ENCODE data around the gene SYNGR1.
A peak's percentile ranks its signal among the peaks of the same experiment; 100 is the strongest.
"Not testable (repeated sequence)": the region's sequence is repeated elsewhere in the genome, so short reads cannot be mapped to it uniquely, and the experiment has no call there.

SYNGR1 gene

DNA sequence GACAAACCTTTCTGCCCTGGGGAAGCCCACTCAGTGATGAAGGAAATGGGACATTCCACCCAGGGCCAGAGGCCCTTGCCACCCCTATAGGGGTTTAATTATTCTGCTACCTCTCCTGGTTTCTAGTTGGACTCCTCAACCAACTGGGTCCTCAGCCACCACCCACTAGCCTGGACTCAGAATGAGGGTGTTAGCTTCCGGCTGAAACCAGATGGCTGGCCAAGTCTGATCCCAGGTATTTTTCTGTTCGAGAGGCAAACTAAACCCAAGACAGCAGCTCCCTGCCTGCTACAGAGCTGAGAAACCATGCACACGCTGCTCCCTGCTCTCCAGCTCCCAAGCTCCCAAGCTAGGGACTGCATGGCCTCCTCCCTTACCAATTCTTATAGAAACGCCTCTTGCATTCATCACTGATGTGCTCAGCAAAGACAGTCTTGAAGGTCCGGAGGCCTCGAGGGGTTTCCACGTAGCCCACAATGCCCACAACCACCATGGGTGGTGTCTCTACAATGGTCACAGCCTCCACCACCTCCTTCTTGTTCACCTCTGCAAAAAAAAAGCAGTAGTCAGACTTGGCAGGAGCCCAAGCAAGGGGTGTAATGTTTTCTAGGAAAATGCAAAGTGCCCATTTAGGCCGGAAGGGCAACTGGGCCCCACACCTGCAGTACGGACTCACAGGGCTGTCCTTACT lies 32.6 kb upstream of the SYNGR1 start:
- no peak for DNase-seq

DNA sequence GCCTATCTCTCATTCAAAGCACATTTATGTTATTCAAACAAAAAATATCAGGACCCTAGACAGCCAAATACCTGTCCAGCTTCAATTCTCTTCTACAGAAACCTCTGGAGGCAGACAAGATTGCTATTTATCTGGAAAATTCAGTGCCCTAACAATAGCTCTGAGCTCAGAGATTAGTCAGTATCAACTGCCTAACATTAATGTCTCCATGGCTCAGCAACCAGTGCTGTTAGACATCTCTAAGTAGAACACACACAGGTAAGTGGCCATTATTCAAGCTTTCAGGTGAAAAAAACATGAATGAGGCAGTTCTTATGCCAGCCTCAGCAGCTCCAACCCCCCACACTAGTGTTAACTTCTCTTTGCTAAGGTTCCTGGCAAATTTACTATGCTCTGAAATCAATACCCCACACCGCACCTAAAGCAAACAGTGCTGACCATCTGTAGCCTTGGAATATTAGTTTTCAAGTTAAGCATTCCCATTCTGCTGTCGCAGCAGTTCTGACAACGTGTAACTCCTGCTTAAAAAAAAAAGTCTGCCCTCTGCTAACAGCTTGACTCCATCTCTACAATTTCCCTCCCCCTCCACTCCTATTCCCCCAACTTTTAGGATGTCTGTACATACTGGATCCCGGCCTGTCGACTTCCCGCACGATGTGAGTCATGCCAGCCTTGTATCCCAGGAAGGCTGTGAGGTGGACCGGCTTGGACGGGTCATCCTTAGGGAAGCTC lies 31.9 kb upstream of the SYNGR1 start:
- no peak for DNase-seq

DNA sequence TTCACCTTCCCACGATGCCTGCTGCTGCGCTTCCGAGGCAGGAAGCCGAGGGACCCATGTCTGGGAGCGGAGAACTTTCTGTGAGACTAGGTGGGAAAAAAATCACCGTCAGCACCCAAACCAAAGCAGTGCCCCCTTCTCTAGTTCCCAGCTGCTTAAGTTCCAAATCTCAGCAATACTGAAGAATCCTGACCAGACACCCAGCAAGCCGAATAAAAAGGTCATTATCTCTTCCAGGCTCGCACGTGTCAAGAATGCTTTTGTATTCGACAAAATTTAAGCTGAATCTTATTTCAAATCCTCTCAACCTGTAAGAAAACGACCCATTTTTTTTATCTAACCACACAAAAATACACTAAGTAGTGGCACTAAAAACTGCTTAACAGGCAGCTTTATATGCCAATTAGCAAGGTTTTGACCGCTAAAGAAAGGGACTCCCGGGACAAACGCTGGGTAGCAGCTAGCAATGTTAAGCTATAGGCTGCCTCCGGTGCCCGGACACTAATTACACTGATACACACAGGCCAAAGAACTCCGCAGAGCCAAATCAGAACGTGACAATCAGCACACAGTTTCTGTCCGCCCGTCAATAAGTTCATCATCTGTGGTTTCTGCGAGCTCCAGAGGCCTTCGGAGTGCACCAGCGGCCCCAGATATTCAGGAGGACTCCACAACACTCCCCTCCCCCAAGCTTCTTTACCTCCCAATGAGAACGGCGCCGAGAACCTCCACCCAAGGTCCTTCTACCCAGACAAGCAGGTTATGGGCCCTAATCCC lies 31.1 kb upstream of the SYNGR1 start:
- no peak for DNase-seq

DNA sequence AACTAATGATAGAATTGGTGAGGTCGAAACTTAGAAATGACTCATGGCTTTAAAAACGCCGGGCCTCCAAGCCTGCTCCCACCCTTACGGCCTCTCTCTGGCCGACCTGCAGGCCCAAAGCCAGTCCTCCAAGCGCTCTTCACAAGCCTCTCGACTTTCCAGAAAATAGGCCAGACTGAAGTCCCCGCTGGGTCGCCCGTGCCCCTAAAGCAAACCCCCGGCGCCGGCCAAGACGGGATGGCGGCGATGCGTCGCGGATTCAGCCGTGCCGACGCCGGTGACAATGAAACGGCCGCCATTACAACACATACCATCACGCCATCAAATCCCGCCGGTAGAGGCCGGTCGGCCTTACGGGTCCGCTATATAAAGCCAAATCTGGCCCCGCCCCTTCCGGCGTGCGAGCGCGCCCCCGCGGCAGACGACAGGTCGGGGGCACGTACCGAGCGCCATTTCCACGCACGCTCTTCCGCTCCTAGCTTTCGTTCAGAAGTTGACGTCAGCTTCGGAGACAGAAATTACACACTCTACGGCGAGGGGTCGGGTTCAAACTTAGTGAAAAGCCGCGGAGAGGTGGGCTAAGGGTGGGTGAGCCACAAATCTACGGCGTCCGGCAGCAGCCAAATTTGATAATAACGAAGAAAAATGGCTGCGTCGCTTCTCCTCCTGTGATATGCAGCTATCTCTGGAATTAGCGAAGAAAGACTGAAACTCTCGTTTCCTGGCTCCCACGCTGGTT lies 30.3 kb upstream of the SYNGR1 start, which contains the start of gene RPL3:
TSS of gene RPL3 (minus strand) at position 340 of the 739 bp plus-strand sequence. CDS start at position 314, 26 bp downstream.
- DNase-seq, result peak; percentile 98

DNA sequence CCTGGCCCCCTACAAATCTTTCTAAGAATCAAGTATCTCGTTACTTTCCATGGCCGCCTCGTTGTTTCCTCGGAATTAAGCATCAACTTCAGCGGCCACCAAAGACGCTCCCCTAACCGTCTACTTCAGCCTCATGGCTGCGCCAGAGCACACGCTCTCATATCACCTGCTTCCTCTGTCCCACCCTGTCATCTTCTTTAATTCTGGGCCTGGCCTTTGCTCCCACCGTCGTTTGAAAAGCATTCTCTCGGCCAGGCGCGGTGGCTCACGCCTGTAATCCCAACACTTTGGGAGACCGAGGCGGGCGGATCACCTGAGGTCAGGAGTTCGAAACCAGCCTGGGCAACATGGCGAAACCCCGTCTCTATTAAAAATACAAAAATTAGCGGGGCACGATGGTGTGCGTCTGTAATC lies 29.2 kb upstream of the SYNGR1 start:
- DNase-seq, result not testable (repeated sequence)

DNA sequence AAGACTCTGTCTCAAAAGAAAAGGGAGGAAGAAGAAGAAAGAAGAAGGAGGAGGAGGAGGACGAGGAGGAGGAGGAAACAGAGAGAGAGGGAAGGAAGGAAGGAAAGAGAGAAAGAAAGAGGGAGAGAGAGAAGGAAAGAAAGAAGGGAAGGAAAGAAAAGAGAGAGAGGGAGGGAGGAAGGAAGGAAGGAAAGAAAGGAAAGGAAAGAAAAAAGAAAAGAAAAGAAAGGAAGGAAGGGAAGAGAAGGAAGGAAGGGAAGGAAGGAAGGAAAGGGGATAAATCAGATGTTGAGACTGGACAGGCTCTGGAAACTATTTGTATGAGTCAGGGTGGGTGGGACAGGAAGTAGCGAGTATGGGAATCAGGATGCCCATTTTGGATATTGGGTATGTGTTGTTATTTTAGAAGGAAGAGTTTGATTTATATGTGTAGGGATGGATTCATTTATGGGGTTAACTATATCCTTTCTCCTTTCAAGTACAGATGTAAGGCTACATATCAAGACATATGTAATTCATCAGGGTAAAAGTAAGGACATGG lies 24.3 kb upstream of the SYNGR1 start:
- DNase-seq, result no peak

DNA sequence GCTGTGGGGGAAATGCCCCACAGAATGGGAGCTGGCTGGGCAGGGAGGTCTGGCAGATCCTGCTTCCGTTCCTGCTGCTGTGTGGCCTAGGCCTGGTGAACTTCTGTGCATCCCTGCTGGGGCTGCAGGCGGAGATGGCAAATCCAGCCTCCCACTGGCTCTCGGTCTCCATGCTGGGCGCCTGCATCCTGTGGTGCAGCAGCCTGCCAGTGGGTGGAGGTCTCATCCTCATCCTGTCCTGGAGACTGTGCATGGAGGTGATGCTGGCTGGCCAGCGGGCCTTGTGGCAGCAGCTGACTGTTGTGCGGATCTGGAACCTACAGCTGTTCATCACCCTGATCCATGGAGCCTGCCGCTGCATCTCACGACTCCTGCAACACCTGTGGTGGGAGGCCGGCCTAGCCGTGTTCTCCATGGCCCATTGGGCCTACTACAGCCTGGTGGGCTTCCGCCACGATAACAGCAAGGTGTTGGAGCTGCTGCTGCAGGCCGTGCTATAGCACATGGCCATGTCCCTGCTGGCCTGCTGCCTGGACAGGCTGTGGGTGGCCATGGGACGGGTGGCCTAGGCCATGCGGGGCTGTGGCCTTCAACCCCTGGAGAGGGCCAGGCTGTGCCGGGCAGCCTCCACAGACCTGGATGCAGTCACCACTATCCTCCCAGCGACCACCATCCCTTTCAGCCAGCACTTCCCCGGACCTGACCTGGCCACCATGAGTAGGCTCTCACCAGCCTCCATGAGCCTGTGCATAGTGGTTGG lies 21.6 kb upstream of the SYNGR1 start:
- no peak for DNase-seq

DNA sequence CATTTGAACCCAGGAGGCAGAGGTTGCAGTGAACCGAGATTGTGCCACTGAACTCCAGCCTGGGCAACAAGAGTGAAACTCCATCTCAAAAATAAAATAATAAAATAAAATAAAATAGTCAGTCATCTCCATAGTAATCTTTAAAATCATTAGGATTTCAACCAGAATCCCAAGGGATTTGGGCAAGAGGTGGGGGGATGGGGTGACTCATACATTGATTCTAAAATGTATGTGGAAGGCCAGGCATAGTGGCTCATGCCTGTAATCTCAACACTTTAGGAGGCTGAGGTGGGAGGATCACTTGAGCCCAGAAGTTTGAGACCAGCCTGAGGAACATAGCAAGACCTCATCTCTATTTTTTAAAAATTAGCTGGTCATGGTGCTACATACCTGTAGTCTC lies 19.2 kb upstream of the SYNGR1 start:
- not testable (repeated sequence) for DNase-seq

DNA sequence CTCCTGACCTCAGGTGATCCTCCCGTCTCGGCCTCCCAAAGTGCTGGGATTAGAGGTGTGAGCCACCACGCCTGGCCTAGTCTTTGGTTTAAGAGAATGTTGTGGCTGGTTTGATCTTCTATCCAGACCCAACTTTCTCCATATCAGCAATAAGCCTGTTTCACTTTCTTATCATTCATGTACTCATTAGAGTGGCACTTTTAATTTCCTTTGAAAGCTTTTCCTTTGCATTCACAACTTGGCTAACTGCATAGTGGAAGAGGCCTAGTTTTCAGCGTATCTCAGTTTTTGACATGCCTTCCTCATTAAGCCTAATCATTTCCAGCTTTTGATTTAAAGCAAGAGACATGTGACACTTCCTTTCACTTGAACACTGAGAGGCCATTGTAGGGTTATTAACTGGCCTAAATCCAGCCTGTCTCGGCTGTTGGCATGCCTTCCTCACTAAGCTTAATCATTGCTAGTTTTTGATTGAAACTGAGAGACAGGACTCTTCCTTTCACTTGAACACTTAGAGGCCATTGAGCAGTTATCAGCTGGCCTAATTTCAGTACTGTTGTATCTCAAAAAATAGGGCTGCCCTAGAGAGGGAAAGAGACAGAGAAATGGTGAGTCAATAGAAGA lies 17.2 kb upstream of the SYNGR1 start:
- peak; percentile 45 for DNase-seq

DNA sequence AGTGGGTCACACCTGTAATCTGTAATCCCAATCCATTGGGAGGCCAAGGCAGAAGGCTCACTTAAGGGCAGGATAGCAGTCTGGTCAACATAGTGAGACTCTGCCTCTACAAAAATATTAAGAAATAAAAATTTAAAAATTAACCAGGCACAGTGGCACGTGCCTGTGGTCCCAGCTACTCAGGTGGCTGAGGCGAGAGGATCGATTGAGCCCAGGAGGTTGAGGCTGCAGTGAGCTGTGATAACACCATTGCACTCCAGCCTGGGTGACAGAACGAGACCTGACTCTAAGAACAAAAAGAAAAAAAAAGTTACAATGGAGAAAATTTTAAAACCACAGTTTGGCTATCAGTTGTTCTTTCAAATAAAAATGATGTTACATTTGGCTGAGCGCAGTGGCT lies 13.4 kb upstream of the SYNGR1 start:
- no peak for DNase-seq

DNA sequence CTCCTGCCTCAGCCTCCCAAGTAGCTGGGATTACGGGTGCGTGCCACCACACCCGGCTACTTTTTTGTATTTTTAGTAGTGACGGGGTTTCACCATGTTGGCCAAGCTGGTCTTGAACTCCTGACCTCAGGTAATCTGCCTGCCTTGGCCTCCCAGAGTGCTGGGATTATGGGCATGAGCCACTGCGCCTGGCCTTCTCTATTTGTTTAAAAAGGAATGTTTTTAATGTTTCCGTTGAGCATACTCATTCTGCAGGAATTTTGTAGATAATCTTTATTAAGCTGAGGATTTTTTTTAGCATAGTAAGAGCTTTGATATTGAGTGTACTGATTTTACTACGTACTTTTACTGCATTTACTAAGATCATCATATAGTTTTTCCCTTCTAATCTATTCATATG lies 10.0 kb upstream of the SYNGR1 start:
- DNase-seq, result not testable (repeated sequence)

DNA sequence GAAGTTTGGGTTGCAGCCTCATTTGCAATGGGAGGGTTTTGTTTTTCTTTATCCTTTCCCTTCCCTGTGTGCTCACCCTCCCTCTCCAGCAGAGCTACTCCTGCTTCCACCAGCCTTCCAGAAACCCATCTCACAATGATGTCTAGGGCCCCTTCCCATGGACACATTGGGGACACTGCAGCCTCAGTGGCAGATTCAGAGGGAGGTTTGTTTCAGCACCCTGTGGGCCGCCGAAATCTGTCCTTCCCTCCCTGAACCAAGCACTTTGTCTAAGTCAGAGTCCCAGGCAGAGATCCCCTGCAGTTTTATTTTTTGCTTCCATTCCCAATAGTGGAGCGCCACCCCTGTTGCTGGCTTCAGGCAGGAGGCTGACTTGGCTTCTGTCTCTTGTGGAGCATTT lies 8.6 kb upstream of the SYNGR1 start:
- DNase-seq, result no peak

DNA sequence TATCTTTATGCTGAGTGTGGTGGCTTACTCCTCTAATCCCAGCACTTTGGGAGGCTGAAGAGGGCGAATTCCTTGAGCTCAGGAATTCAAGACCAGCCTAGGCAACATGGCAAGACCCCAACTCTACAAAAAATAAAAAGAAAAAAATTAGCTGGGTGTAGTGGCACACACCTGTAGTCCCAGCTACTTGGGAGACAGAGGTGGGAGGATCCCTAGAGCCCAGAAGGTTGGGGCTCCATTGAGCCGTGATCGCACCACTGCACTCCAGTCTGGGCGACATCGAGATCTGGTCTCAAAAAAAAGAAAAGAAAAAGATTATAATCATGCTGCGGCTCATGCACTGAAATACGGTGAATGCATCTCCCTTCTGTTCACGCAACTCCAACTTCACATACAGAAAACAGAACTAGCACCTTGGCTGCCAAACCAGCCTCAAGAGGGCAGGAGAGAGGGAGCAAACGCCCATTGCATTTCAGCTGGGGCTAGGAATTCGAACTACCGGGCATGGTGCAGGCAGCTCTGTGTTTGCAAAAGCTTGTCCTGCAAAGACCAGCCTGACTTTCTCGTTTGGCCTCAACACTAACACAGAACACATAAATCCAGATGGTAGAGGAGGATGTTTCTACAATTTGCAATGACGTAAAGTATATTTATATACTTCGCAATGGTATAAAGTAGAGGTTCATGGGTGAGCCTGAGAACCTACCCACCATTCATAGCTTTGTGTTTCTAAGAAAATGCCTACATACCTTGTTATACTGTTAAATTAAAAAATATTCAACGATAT lies 6.3 kb upstream of the SYNGR1 start:
- peak; percentile 53 for DNase-seq

DNA sequence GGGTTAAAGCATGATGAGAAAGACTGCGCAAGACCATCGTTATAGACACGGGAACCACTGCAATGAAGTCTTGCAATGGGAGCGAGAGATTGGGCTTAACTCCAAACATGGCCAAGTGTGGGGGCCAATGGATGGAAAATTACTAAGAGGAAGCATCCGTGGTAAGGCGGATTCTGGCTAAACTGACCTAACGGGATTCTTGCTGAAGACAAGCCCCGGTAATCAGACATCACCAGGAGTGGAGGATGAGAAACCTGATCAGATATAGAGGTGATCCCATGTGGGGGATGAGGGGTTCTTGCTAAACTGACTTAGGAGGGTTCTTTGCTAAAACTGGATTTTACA lies 5.8 kb upstream of the SYNGR1 start:
- no peak for DNase-seq

DNA sequence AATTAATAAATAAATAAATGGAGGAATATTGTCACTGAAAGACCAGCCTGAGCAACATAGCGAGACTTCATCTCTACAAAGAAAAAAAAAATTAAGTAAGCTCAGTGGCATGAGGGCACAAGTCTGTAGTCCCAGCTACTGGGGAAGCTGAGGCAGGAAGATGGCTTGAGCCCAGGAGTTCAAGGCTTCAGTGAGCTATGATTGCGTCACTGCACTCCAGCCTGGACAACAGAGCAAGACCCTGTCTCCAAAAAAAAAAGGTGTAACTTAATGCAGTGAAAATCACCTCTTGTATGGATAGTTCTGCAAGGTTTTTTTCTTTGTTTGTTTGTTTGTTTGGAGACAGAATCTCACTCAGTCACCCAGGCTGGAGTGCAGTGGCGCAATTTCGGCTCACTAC lies 4.6 kb upstream of the SYNGR1 start:
- DNase-seq, result no peak

DNA sequence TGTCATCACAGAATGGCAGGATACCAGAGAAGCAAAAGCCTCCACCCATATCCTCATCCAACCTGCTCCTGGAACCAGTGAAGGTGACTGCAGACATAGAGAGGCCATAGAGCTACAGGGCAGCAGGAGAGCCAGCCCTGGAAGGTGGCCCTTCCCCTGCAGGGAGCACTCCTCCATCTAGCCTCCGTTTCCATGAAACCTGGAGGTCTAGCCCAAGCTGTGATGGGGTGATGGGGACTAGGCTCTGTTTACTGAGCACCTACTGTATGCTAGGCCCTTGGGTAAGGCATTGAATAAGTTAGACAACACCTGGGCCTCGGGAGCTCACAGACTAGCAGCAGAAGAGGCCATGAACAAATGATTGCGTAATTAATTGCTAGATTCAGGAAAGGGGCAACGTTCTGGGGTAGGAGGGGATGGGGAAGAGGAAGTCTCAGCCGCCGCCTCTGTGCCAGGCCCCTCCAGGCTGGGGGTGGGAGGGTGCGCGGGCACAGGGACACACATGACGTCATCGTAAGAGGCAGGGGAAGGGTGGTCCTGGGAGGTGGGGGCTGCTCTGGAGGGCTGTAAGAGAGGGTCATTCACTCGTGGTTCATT lies 784 bp upstream of the SYNGR1 start:
- no peak for DNase-seq

DNA sequence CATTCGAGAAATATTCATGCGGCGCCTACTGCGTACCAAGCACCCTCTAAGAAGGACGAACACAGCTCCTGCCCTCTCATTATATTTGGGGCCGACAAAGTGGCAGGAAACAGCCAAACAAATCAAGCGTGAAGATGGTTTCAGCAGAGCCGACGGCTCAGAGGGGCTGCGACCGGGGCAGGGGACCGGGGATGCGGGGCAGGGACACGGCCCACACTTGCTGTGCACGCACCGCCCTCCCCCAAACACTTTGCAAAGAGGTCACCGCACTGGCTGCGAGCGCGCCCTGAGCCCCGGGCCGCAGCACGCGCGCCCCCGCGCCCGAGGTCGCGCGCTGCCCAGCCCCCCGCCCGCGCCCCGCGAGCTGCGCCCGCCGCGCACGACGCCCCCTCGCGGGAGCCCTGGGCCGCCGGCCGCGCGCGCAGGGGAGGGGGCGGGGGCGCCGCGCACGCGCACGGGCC lies 255 bp upstream of the SYNGR1 start:
- no peak for DNase-seq

DNA sequence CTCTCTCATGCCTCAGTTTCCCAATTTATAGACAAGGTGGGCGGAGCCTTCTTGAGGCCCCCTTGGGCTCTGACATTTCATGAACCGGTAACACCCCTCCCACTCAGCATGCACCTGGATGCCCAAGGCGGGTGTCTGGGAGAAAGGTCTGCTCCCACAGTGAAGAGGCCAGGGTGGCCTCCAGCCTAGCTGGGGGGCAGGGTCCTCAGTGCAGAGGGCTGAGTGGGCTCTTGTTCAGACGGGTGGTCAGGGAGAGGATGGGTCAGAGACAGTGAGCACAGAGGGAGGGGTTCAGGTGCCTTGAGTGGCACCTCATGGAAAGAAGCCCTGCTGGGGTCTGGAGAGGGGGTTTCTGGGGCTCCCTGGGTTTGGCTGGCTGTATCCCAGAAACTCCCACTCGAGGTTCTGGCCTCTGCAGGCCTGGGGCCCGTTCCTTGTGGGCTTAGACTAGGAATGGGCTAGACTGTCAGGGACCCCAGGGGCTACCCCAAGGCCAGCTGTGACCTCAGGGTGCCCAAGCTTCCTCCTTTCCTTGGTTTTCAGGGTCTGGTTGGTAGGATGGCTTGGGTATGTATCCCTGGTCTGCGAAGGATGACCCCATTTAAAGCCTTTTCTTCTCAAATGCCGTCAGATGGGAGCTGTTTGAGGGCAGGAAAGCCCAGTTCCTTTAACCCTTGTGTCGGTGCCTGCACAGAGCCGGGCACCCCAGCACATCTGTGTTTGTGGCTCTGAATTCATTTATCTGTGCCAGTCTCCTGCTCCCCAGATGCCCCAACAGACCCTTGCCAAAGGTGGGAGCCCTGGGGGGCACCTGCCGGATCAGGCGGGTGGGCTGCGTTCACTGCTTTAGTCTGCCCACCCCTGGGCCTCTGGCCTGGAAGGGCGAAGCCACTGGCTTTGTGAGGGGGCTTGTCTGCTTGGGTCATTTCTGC lies 1.2 kb downstream of the SYNGR1 start:
- DNase-seq, result no peak

DNA sequence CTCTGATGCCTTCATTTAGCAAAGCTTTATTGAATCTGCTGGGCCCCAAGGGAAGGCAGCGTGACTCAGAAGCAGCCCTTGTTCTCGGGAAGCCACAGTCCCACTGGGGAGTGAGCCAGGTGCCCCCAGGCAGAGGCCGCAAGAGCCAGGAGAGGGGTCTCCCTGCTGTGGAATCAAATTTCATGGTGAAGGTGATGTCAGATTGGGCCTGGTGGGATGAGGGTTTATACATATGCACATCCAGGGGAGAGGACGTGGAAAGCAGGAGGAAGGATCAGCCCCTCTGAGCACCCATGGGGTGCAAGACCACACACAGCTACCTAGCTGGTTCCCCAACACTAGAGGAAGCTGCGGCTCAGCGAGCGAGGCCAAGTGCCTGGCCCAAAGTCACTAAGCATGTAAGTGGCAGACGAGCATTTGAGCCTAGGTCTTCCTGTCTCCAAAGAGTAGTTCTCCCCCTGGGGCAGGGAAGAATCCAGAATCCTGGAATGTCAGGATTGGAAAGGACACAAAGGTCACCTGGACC lies 2.0 kb downstream of the SYNGR1 start:
- DNase-seq, result no peak
